ENCODE results near the gene AIM2. TPM values are rescaled to one million over a fixed set of nuclear protein-coding genes. Genes with fewer than 3 reads are reported as not detected.

AIM2 gene
- total RNA-seq, 4 donors from 2014 or later = 0.27 to 3.2 (median 1.1) TPM

DNA sequence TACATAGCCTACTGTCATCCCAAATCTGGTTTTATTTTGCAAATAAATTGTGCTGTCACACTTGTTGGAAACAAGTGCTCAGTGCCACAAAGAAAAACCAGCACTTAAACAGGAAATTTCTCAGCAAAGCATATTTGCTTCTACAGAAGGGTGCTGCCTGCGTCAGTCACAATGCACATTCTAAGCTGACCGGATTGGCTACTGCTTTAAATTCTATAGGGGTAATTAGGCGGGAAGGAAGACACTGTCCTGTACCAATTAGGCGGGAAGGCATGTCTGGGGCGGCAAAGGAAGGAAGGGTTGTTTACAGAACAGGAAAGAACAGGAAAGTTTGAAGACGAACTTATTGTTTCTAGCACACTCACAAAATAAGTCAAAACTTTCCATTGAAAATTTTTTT, 64.1 kb downstream of the AIM2 start:
- peak overlapping the region; percentile 22 to 79 (median 56) for H3K4me3 ChIP-seq
- intact Hi-C loops (cut with DNase I) = no loop called here
- no peaks in the 10 kb centered on the region for H3K9me3 ChIP-seq
- peak overlapping the region; percentile 76 to 90 (median 86) for H3K27ac ChIP-seq
- H3K36me3 ChIP-seq = peaks cover 0 to 26% (median 15%) of the 10 kb centered on the region in 3 donors
- no peak for DNase-seq
- TF ChIP-seq, protein P1, sequence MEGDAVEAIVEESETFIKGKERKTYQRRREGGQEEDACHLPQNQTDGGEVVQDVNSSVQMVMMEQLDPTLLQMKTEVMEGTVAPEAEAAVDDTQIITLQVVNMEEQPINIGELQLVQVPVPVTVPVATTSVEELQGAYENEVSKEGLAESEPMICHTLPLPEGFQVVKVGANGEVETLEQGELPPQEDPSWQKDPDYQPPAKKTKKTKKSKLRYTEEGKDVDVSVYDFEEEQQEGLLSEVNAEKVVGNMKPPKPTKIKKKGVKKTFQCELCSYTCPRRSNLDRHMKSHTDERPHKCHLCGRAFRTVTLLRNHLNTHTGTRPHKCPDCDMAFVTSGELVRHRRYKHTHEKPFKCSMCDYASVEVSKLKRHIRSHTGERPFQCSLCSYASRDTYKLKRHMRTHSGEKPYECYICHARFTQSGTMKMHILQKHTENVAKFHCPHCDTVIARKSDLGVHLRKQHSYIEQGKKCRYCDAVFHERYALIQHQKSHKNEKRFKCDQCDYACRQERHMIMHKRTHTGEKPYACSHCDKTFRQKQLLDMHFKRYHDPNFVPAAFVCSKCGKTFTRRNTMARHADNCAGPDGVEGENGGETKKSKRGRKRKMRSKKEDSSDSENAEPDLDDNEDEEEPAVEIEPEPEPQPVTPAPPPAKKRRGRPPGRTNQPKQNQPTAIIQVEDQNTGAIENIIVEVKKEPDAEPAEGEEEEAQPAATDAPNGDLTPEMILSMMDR (IDR thresholded peaks at IDR 0.05) = no peak
- TF ChIP-seq POLR2A (IDR thresholded peaks at IDR 0.05) = peak in 2 of 4 donors; percentile 5 to 76
- H3K4me1 ChIP-seq = peaks cover 34 to 72% (median 43%) of the 10 kb centered on the region in 3 donors
- 5 to 12% methylated on average over 6 of the region's 6 CpGs for WGBS, 2 donors
- no peaks in the 10 kb centered on the region for H3K27me3 ChIP-seq

Other genes starting within 250 kb of the AIM2 start
- 1 to 10 TPM; 1.2 to 8.0 (median 1.8) TPM for gene MNDA, start 245.4 kb downstream of the AIM2 start, total RNA-seq
- gene PYHIN1, start 145.2 kb downstream of the AIM2 start, total RNA-seq = 1 to 10 TPM in 2 of 4 donors, under 1 TPM in 1, not detected in 1; 0.61 to 2.3 (median 1.7) TPM
- gene IFI16, start 66.9 kb downstream of the AIM2 start, total RNA-seq = 100 to 1,000 TPM in 2 of 4 donors, 10 to 100 TPM in 2; 46.1 to 154 (median 96.9) TPM
- gene CADM3, start 94.8 kb upstream of the AIM2 start, total RNA-seq = 1 to 10 TPM in 2 of 4 donors, under 1 TPM in 2; 0.19 to 9.2 (median 3.3) TPM
- 10 to 100 TPM in 3 of 4 donors, 1 to 10 TPM in 1; 2.2 to 67.9 (median 33.7) TPM for gene ACKR1, start 128.1 kb upstream of the AIM2 start, total RNA-seq
- gene FCER1A, start 225.6 kb upstream of the AIM2 start, total RNA-seq = 10 to 100 TPM in 2 of 4 donors, 1 to 10 TPM in 1, not detected in 1; 4.7 to 21.4 (median 11.9) TPM